Panc1 (cell line): ENCODE measurements around the gene GNAT2. TPM values are rescaled to one million over a fixed set of nuclear protein-coding genes. Genes with fewer than 3 reads are reported as not detected.

Experiments used
- ATAC-seq: fragments of 200-7000 bp; cut with Tn5 transposase; 2 replicates; pipeline ENCODE4 v1.9.1; 2020; ENCODE audit warnings: mild to moderate bottlenecking, moderate library complexity
- BruUV-seq: library from RNA; stranded (reverse); fragments of 400-500 nt; replicated peaks from 2 replicates; lab custom pipeline; 2021; lab: Mats Ljungman, UMichigan
- CTCF ChIA-PET: fragments of 300-600 bp; sonication (Branson Sonifier 250); formaldehyde crosslinking; loops from one replicate; lab custom pipeline; 2022; ENCODE audit warnings: antibody characterized with exemption; lab: Charles Lee
- POLR2A ChIA-PET: fragments of 300-600 bp; sonication (Branson Sonifier 250); formaldehyde crosslinking; loops from one replicate; lab custom pipeline; 2022; ENCODE audit warnings: antibody characterized with exemption; lab: Charles Lee
- DNase-seq: peaks from one replicate; pipeline ENCODE4 v3.0.0-alpha.2; 2010; ENCODE audit warnings: low read depth, low spot score
- H3K27ac ChIP-seq: 2 replicates; pipeline ENCODE4 v1.5.1; 2011; ENCODE audit warnings: mild to moderate bottlenecking, low read length, inconsistent platforms
- H3K27me3 ChIP-seq: fragments of 200-500 bp; sonication (Bioruptor generic); 2 replicates; pipeline ENCODE4 v1.6.0; 2014; ENCODE audit warnings: low read length, inconsistent platforms; ENCODE audit not compliant: control insufficient read depth, insufficient read depth
- H3K36me3 ChIP-seq: fragments of 200-500 bp; sonication (Bioruptor generic); 2 replicates; pipeline ENCODE4 v1.5.1; 2014; ENCODE audit warnings: inconsistent platforms, mild to moderate bottlenecking, low read length, moderate library complexity; ENCODE audit not compliant: control insufficient read depth, insufficient read depth
- H3K4me1 ChIP-seq: 2 replicates; pipeline ENCODE4 v1.5.1; 2011; ENCODE audit warnings: inconsistent platforms, mild to moderate bottlenecking, low read length, moderate library complexity; ENCODE audit not compliant: control insufficient read depth, insufficient read depth
- H3K4me3 ChIP-seq, 2 experiments: 2 replicates each; pipeline ENCODE4 v1.5.1; 2011 to 2012; ENCODE audit warnings: low read depth in 2 of 2, low read length in 2 of 2, mild to moderate bottlenecking in 2 of 2, inconsistent platforms in 1 of 2, moderate library complexity in 1 of 2
- H3K9me3 ChIP-seq: fragments of 200-500 bp; sonication (Bioruptor generic); 2 replicates; pipeline ENCODE4 v1.5.1; 2014; ENCODE audit warnings: low read depth, mild to moderate bottlenecking, inconsistent platforms, low read length, moderate library complexity; ENCODE audit not compliant: control insufficient read depth, insufficient read depth
- CTCF ChIP-seq: fragments of 450-650 bp; IDR thresholded peaks from 2 replicates; pipeline ENCODE4 v1.5.1; 2017; ENCODE audit warnings: mild to moderate bottlenecking
- POLR2AphosphoS5 ChIP-seq: IDR thresholded peaks from 2 replicates; pipeline ENCODE4 v1.6.1; 2012; ENCODE audit warnings: mild to moderate bottlenecking, low read depth, low read length, moderate library complexity
- REST ChIP-seq, 2 experiments: IDR thresholded peaks; 2 replicates each; pipeline ENCODE4 v1.6.1; 2011 to 2012; ENCODE audit warnings: low read depth in 2 of 2, control low read depth in 1 of 2, low read length in 1 of 2, mild to moderate bottlenecking in 1 of 2, moderate library complexity in 1 of 2; ENCODE audit not compliant: insufficient read depth in 1 of 2
- SIN3A ChIP-seq: IDR thresholded peaks from 2 replicates; pipeline ENCODE4 v1.6.1; 2012; ENCODE audit warnings: low read depth, mild to moderate bottlenecking, low read length, moderate library complexity, borderline replicate concordance; ENCODE audit not compliant: insufficient read depth
- TCF7L2 ChIP-seq: IDR thresholded peaks from 2 replicates; pipeline ENCODE4 v1.6.1; 2011; ENCODE audit warnings: mild to moderate bottlenecking, low read depth, low read length, inconsistent platforms
- in situ Hi-C: cut with HindIII; loops from 2 replicates; pipeline ENCODE4 v1.10.0; 2016; ENCODE audit warnings: low sequenced_read_pairs, low pct_unique_long_range_greater_than_20kb
- intact Hi-C: fragments of 100-400 bp; cut with micrococcal nuclease; formaldehyde crosslinking; loops from one replicate; pipeline ENCODE4 v1.10.0; 2022; ENCODE audit not compliant: unreplicated experiment
- total RNA-seq: library from RNA; stranded (reverse); gene quantifications from one replicate; pipeline ENCODE4 v1.2.1, GENCODE V29; 2021; ENCODE audit not compliant: unreplicated experiment

Gene GNAT2
- total RNA-seq, 1 experiment from 2014 or later, result 0.44 TPM

- H3K36me3 ChIP-seq, result no peaks in the 10 kb centered on the region
- ChIA-PET CTCF (no interaction called here), POLR2A (no interaction called here)
- no peak overlapping the region for H3K27ac ChIP-seq
- no peak overlapping the region for H3K4me3 ChIP-seq
- ATAC-seq, result no peak
- intact Hi-C loops (no loop called here), in situ Hi-C loops (no loop called here)
- DNase-seq, result no peak
- BruUV-seq, result no TSS peak
- H3K4me1 ChIP-seq, result peaks cover 17% of the 10 kb centered on the region
- no peak for TF ChIP-seq REST (IDR thresholded peaks at IDR 0.05; ENCODE audit: insufficient read depth in 1 of 2, low read depth in 2 of 2, low read length in 1 of 2)
- TF ChIP-seq POLR2AphosphoS5, result no peak
- TF ChIP-seq CTCF, result no peak
- TF ChIP-seq TCF7L2, result no peak
- TF ChIP-seq SIN3A, result no peak
- H3K9me3 ChIP-seq, result no peaks in the 10 kb centered on the region
- no peaks in the 10 kb centered on the region for H3K27me3 ChIP-seq
These were observed 59.4 kb downstream of the GNAT2 start for GRCh38 chr1:109559995-109560394.

- POLR2A ChIA-PET, result no interaction called here
- TF ChIP-seq TCF7L2 (no peak), REST (IDR thresholded peaks at IDR 0.05; ENCODE audit: insufficient read depth in 1 of 2, low read depth in 2 of 2, low read length in 1 of 2) (no peak), SIN3A (no peak), CTCF (no peak), POLR2AphosphoS5 (no peak)
- H3K4me1 ChIP-seq, result peaks cover 4% of the 10 kb centered on the region
- intact Hi-C loops (no loop called here), in situ Hi-C loops (no loop called here)
- H3K9me3 ChIP-seq, result no peaks in the 10 kb centered on the region
- H3K27ac ChIP-seq, result no peak overlapping the region
- no TSS peak for BruUV-seq
- H3K27me3 ChIP-seq, result no peaks in the 10 kb centered on the region
- H3K36me3 ChIP-seq, result no peaks in the 10 kb centered on the region
- DNase-seq (no peak), ATAC-seq (no peak)
- CTCF ChIA-PET, result no interaction called here
- H3K4me3 ChIP-seq, result no peak overlapping the region
These were observed 61.9 kb downstream of the GNAT2 start for GRCh38 chr1:109557520-109557919.
